Gastroesophageal sphincter (tissue), 3 donors: ENCODE results near the gene FAM114A1.

Experiments used
- POLR2A ChIP-seq, 2 donors: fragments of 450-650 bp; IDR thresholded peaks; one replicate each; pipeline ENCODE4 v1.6.1; 2017; ENCODE audit warnings: antibody characterized with exemption in 2 of 2, mild to moderate bottlenecking in 2 of 2, moderate library complexity in 1 of 2
- POLR2AphosphoS5 ChIP-seq: sonication (generic); formaldehyde crosslinking; IDR thresholded peaks from one replicate; pipeline ENCODE4 v1.6.1; 2017; ENCODE audit warnings: antibody characterized with exemption
- TF ChIP-seq, protein P1 (sequence below), 4 experiments: fragments of 200-600 bp in 2 of 4; fragments of 450-650 bp in 2 of 4; sonication (generic) in 1 of 4; IDR thresholded peaks; one replicate each; pipeline ENCODE4 v1.5.1; 2017 to 2019; ENCODE audit warnings: antibody characterized with exemption in 4 of 4, mild to moderate bottlenecking in 2 of 4, moderate library complexity in 2 of 4

GRCh38 chr4:38867478-38868058 lies at the start of gene FAM114A1:
- peak; percentile 62 to 64 for TF ChIP-seq POLR2A (IDR thresholded peaks at IDR 0.05)
- TF ChIP-seq, protein P1, sequence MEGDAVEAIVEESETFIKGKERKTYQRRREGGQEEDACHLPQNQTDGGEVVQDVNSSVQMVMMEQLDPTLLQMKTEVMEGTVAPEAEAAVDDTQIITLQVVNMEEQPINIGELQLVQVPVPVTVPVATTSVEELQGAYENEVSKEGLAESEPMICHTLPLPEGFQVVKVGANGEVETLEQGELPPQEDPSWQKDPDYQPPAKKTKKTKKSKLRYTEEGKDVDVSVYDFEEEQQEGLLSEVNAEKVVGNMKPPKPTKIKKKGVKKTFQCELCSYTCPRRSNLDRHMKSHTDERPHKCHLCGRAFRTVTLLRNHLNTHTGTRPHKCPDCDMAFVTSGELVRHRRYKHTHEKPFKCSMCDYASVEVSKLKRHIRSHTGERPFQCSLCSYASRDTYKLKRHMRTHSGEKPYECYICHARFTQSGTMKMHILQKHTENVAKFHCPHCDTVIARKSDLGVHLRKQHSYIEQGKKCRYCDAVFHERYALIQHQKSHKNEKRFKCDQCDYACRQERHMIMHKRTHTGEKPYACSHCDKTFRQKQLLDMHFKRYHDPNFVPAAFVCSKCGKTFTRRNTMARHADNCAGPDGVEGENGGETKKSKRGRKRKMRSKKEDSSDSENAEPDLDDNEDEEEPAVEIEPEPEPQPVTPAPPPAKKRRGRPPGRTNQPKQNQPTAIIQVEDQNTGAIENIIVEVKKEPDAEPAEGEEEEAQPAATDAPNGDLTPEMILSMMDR (IDR thresholded peaks at IDR 0.05): no peak
- TF ChIP-seq POLR2AphosphoS5: peak; percentile 68
